GM21526 (cell line): ENCODE measurements around the gene CCDC60.

Experiments used
- ATAC-seq: cut with Tn5 transposase; IDR thresholded peaks from one replicate; pipeline ENCODE4 v1.9.1; 2021; ENCODE audit warnings: moderate library complexity; ENCODE audit not compliant: unreplicated experiment, low FRiP score

The CCDC60 gene

DNA sequence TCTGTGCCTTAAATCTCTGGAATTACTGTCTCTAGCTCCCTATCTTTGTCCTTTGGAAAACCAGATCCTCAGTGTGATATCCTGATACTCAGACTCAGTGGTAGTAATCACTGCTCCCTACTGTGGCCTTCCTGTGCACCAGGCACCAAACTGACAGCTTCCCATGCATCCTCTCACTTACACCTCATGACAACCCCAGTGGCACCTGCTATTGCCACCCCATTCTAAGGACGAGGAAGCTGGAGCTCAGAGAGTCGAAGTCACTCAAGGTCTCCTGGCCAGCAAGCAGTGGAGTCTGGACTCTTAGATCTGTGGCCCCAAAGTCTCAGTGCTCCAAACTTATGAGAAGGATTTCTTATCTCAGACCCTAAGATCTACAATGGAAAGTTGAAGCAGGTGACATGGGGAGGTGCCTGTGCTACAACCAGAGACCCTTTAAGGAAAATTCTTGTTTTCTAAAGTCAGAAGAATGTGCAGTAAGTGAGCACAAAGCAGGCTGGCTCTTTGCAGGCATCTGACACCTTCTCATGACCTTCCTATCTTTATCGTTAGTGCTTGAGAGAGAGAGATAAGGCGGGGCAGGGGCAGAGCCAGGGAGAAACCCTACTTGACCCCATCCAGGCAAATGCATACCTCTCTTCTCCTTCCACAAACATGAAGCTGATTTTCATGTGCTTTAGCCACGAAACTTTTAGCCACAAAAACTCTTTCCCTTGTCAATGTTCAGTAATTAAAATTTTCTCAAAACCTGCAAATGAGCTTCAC is 47.1 kb downstream of the CCDC60 start:
- no peak for ATAC-seq

DNA sequence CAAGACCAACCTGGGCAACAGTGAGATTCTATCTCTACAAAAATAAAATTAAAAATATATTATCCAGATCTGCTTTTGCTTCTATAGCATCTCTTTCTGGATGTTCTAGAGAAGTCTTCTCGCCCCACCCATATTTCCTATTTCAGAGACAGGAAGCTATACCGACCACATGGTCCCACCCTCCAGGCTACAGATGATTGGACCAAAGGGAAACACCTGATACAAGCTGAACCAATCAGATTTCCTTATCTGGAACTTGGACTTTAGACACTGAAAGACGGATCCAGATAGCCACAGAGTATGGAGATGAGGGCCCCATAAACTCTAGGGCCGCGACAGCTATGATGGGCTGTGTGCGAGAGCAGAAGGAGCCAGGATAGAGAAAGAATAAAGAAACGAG is 48.7 kb downstream of the CCDC60 start:
- ATAC-seq: no peak

GRCh38 chr12:119384340-119384739 is 49.8 kb downstream of the CCDC60 start:
- ATAC-seq: no peak

DNA sequence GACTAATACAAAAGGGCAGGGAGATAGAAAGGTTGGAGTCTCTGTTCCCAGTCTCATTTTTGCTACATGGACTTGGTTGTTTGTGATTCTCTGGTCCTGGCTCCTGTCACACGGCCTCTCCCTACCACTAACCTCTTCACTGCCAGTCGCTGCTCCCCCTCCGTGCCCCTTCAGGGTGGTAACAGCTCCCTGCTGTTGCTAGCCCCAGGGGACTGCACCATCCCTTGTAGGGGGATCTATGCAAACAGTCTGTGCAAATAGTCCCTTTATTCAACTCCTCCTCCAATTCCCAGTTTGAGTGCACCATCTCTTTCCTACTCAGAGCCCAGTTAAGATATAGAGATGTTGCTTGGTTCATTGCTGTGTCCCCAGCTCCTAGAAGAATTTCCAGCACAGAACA is 51.1 kb downstream of the CCDC60 start:
- no peak for ATAC-seq

GRCh38 chr12:119389687-119390086 is 55.2 kb downstream of the CCDC60 start:
- no peak for ATAC-seq

- ATAC-seq: no peak
These were observed 57.1 kb downstream of the CCDC60 start for GRCh38 chr12:119391673-119392072.

- no peak for ATAC-seq
These were observed 59.1 kb downstream of the CCDC60 start for GRCh38 chr12:119393677-119394076.

GRCh38 chr12:119397540-119397939 is 63.0 kb downstream of the CCDC60 start:
- ATAC-seq: no peak

DNA sequence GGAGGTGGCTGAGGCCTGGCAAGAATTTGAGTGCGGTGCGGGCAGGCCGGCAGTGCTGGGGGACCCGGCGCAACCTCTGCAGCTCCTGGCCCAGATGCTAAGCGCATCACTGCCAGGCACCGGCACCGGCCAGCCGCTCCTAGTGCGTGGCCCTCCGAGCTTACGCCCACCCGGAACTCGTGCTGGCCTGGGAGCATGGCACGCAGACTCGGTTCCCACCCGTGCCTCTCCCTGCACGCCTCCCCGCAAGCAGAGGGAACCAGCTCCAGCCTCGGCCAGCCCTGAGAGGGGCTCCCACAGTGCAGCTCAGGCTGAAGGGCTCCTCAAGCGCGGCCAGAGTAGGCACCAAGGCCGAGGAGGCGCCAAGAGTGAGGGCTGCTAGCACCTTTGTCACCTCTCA is 63.7 kb downstream of the CCDC60 start:
- no peak for ATAC-seq

GRCh38 chr12:119399301-119399700 is 64.8 kb downstream of the CCDC60 start:
- no peak for ATAC-seq

GRCh38 chr12:119406308-119406707 is 71.8 kb downstream of the CCDC60 start:
- no peak for ATAC-seq

GRCh38 chr12:119406811-119407210 is 72.3 kb downstream of the CCDC60 start:
- ATAC-seq: no peak

DNA sequence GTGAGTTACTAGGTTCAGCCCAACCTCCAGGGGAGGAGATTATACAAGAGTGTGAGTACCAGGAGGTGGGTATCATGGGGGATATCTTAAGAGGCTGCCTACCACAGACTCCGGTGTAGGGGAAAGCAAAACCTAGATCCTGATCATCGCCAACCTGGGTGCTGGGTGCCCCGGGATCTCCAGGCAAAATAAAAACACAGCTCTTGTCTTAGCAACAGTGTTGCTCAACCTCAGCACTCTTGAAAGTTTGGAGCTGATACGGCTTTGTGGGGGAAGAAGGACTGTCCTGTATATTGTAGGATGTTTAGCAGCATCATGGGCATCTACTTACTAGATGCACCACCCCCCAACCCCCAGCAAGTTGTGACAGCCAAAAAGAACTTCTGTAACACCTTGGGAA is 74.5 kb downstream of the CCDC60 start:
- ATAC-seq: no peak

DNA sequence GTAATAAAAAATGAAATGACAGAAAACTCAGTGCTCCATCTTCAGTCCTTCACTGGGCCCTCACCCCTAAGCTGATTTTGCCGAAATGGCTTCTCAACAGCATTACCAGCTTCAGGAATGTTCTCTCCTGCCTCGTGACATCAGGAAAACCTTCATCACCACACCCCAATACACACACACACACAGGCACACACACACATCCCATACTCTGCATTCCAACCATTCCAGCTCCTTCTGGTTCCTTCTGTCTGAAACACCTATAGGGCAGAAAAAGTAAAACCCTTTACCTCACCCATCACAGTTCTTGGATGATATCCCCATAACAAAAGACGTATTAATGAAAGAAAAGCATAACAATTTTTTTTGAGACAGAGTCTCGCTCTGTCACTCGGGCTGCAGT is 75.9 kb downstream of the CCDC60 start:
- ATAC-seq: no peak

- ATAC-seq: no peak
These were observed 77.8 kb downstream of the CCDC60 start for GRCh38 chr12:119412306-119412705.

DNA sequence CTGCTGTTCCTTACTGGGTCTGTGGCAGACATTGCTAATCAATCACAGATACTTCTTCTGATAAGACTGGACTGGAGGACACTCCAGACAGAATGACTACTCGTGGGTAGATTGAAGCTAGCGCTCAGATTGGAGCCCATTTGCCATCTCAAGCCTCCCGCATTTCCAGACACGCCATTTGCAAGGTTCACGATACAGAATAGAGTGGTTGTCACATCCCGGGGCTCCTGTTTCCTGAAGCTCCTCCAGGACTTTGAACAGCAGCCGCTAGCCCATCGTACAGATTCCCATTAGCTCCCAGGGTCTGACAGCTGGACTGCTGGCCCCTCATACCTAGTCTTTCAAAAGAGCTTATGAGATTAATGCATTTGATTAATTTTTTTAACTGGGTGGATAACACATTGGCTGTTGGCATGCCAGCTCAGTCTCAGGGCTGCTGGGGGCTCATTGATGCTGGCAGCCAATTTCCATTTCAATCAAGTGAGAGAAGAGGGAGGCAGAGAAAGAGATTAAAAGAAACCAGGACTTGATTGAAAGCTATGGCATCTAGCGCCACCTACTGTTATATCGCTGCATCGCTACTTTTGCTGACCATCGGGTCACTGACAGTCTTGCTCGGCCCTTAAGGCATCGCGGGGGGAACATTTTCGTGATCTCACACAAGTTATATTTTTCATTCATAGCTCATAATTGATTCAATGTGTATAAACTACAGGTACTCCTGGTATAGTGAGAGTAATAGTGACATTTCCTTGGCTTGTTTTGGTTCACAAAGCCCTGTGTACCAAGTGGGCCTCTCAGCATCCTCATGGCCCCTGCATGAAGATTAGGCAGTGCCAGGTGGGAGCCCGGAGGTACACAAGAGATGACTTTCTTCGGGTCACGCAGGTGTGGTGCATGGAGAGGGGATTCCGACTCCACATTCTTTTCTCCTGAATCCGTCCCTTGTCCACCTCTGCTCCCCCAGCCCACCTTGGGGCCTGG is 78.6 kb downstream of the CCDC60 start:
- no peak for ATAC-seq

DNA sequence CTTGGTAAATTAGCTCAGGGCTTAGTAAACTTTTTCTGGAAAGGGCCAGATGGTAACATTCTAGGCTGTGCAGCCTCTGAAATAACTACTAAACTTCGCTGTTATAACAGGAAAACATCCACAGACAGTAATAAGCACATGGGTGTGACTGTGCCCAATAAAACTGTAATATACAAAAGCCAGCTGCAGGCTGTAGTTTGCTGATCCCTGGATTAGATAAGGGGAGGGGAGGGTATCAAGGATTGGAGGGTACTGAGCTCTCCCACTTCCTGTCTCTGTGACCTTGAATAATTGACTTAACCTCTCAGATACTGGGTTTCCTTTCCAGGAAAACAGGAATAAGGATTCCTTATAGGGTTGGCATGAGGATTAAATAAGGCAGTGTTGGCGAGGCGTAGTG is 81.2 kb downstream of the CCDC60 start:
- no peak for ATAC-seq

DNA sequence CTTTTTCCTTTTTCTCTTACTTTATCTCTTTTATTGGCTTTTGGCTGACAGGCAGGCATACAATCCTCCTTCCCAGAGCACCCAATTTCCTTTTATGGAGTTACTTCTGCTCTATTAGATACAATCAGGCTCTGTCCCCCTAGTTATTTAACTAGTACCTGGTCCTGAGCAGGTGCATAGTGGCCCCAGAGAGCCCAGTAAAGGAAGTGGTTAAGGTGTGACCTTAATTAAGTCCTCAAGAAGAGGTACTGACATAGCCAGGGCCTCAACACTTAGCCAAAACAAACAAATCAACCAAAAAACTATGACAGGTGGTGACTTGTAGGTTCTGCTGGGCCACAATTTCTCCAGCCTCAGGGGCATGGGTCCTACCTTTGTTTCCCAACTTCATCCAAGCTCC is 82.9 kb downstream of the CCDC60 start:
- no peak for ATAC-seq

DNA sequence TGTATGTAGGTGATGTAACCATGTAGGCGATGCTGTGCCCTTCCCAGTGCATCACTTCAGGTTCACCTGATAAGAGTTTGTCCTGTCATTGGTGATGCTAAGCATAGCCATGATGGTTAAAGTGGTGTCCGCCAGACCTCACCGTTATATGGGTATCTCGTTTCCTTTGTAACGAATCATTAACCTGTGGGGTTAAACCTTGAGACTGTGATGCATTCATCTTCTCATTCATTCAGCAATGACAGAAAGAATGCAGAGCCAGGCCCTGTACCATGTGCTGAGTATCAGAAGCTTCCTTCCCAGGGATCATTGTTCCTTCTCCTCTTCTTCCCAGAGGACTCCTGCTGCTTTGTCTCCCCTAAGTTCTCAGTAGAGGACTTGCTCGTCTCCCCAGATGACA is 84.9 kb downstream of the CCDC60 start:
- no peak for ATAC-seq

DNA sequence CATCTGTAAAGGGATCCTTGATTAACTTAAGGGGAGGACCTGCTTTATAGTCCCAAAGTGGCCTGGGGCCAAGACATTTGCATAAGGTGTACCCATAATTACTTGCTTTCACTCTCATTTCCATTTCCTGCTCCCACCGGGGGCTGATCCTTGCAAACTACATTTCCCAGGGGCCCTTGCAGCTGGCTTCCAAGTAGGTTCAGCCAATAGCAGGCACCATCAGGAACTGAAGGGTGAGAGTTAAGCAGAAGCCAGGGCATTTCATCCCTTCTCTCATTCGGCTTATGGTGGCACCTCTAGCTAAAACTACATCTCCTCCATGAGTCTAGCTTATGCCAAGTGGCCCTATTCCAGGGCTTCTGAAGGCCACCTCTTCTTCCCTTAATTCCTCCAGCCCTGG is 88.8 kb downstream of the CCDC60 start:
- no peak for ATAC-seq

DNA sequence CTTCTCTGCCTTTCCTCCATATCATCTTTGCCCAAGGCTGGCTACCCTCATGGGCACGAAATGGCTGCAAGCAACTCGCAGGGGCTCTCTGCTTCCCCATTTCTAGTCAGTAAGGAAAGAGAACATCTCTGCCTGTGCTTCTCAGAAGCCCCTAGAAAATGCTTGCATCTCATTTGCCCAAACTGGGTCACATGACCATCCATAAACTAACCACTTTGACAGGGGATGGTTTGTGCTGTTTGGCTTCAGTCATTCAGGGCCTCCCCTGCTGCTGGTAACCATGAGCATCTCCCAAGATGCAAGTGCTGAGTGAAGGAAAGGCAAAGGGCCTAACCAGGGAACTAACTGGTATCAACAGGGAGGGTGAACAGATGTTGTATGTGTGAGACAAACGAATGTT is 91.1 kb downstream of the CCDC60 start:
- no peak for ATAC-seq

GRCh38 chr12:119431151-119431550 is 96.6 kb downstream of the CCDC60 start:
- ATAC-seq: no peak
